GM12872 (cell line): ENCODE measurements around the gene IFITM2.

Experiments used
- TF ChIP-seq, protein P1 (sequence below): IDR thresholded peaks from 3 replicates; pipeline ENCODE4 v1.5.1; 2011; ENCODE audit warnings: low read depth, mild to moderate bottlenecking, low read length, moderate library complexity; ENCODE audit not compliant: insufficient read depth

The IFITM2 gene

DNA sequence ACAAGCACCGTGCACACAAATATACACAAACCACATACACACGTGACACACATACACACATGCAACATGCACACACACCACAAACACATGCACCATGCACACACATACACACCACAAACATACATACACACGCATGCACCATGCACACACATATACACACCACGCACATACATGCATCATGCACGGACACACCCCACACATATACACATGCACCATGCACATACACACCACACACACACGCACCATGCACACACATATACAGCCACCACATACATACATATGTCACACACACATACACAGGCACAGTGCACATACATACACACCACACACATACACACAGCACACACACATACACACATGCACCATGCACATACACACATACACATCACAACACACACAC, 49.0 kb downstream of the IFITM2 start:
- TF ChIP-seq, protein P1, sequence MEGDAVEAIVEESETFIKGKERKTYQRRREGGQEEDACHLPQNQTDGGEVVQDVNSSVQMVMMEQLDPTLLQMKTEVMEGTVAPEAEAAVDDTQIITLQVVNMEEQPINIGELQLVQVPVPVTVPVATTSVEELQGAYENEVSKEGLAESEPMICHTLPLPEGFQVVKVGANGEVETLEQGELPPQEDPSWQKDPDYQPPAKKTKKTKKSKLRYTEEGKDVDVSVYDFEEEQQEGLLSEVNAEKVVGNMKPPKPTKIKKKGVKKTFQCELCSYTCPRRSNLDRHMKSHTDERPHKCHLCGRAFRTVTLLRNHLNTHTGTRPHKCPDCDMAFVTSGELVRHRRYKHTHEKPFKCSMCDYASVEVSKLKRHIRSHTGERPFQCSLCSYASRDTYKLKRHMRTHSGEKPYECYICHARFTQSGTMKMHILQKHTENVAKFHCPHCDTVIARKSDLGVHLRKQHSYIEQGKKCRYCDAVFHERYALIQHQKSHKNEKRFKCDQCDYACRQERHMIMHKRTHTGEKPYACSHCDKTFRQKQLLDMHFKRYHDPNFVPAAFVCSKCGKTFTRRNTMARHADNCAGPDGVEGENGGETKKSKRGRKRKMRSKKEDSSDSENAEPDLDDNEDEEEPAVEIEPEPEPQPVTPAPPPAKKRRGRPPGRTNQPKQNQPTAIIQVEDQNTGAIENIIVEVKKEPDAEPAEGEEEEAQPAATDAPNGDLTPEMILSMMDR, result no peak

DNA sequence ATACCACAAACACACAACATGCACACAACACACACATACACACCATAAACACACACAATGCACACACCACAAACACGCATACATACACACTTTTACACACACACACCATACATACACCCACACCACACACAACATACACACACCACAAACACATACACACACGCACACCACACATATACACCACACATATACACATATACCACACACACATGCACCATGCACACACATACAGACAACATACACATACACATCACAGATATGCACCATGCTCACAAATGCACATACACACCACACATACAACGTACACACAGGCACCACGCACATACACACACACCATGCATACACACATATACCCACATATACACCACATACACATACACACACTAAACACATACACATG, 50.0 kb downstream of the IFITM2 start:
- TF ChIP-seq, protein P1, result no peak

DNA sequence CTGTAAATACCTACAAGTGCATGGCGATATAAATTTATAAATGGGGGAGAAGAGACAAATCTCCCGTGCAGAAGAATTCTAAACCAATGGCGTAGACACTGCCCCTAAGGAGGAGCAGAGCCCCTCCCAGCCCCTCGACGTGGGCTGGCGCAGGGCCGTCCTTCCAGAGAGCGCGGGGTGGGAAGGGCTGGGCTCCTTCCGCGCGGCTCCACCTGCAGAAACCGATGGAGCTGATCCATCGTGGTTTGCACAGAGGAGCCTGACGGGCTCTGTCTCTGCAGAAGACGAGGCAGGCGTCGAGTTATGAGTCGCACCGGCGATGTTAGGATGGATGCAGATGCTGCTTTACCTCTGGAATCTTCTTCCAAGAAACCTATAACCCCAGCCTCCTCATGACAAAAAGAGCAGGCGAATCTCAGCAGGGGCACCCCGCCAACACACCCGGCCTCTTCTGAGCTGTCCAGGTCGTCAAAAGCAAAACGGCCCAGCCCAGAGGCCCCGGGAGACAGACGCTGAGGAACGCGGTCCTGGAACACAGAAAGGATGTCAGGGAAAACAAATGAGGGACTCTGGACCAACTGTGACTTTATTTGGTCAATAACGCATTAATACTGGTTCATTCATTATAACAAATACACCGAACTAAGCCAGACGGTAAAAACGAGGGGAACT, 50.6 kb downstream of the IFITM2 start:
- TF ChIP-seq, protein P1, result no peak
